ENCODE data around the gene VIPAS39.

Gene VIPAS39

GRCh38 chr14:77439861-77440260, 17.5 kb downstream of the VIPAS39 start:
- no peak overlapping the region for H3K27ac ChIP-seq (ENCODE audit: low read length)
- no peaks in the 10 kb centered on the region for H3K4me1 ChIP-seq (ENCODE audit: low read length)
- no peaks in the 10 kb centered on the region for H3K27me3 ChIP-seq (ENCODE audit: low read depth, low read length)
- no peak overlapping the region for H3K4me2 ChIP-seq (ENCODE audit: low read length)
- H3K79me2 ChIP-seq (ENCODE audit: low read length): no peaks in the 10 kb centered on the region
- H3K4me3 ChIP-seq (ENCODE audit: low read length): no peak overlapping the region
- no peak overlapping the region for H3K9ac ChIP-seq (ENCODE audit: low read length)
- TF ChIP-seq CTCF (IDR thresholded peaks at IDR 0.05; ENCODE audit: low read depth, low read length): no peak
- no peak for TF ChIP-seq EZH2phosphoT487 (IDR thresholded peaks at IDR 0.05; ENCODE audit: low read depth)
- peaks cover 30% of the 10 kb centered on the region for H3K36me3 ChIP-seq (replicated peaks; ENCODE audit: low read depth, low read length)
- H4K20me1 ChIP-seq (ENCODE audit: insufficient read depth, low read length): no peaks in the 10 kb centered on the region
- no peaks in the 10 kb centered on the region for H3K9me3 ChIP-seq (ENCODE audit: insufficient read depth, low read length)
- no peak overlapping the region for H2AFZ ChIP-seq (ENCODE audit: low read depth, low read length)

GRCh38 chr14:77438596-77438995, 18.8 kb downstream of the VIPAS39 start:
- H3K36me3 ChIP-seq (replicated peaks; ENCODE audit: low read depth, low read length): peaks cover 34% of the 10 kb centered on the region
- H2AFZ ChIP-seq (ENCODE audit: low read depth, low read length): no peak overlapping the region
- H3K9me3 ChIP-seq (ENCODE audit: insufficient read depth, low read length): no peaks in the 10 kb centered on the region
- H3K4me3 ChIP-seq (ENCODE audit: low read length): no peak overlapping the region
- H3K27me3 ChIP-seq (ENCODE audit: low read depth, low read length): no peaks in the 10 kb centered on the region
- TF ChIP-seq EZH2phosphoT487 (IDR thresholded peaks at IDR 0.05; ENCODE audit: low read depth) (no peak), CTCF (IDR thresholded peaks at IDR 0.05; ENCODE audit: low read depth, low read length) (no peak)
- H3K9ac ChIP-seq (ENCODE audit: low read length): no peak overlapping the region
- H3K4me2 ChIP-seq (ENCODE audit: low read length): no peak overlapping the region
- no peaks in the 10 kb centered on the region for H3K4me1 ChIP-seq (ENCODE audit: low read length)
- H3K27ac ChIP-seq (ENCODE audit: low read length): no peak overlapping the region
- H3K79me2 ChIP-seq (ENCODE audit: low read length): no peaks in the 10 kb centered on the region
- H4K20me1 ChIP-seq (ENCODE audit: insufficient read depth, low read length): no peaks in the 10 kb centered on the region

GRCh38 chr14:77436042-77436441, 21.4 kb downstream of the VIPAS39 start:
- Histone ChIP-seq H3K27me3 (ENCODE audit: low read depth, low read length) (no peaks in the 10 kb centered on the region), H2AFZ (ENCODE audit: low read depth, low read length) (no peak overlapping the region), H3K4me2 (ENCODE audit: low read length) (no peak overlapping the region), H3K36me3 (replicated peaks; ENCODE audit: low read depth, low read length) (peaks cover 18% of the 10 kb centered on the region), H3K4me3 (ENCODE audit: low read length) (no peak overlapping the region), H3K9ac (ENCODE audit: low read length) (no peak overlapping the region), H4K20me1 (ENCODE audit: insufficient read depth, low read length) (no peaks in the 10 kb centered on the region), H3K79me2 (ENCODE audit: low read length) (no peaks in the 10 kb centered on the region), H3K27ac (ENCODE audit: low read length) (no peak overlapping the region), H3K9me3 (ENCODE audit: insufficient read depth, low read length) (no peaks in the 10 kb centered on the region), H3K4me1 (ENCODE audit: low read length) (no peaks in the 10 kb centered on the region)
- no peak for TF ChIP-seq EZH2phosphoT487 (IDR thresholded peaks at IDR 0.05; ENCODE audit: low read depth)
- no peak for TF ChIP-seq CTCF (IDR thresholded peaks at IDR 0.05; ENCODE audit: low read depth, low read length)

GRCh38 chr14:77426396-77426795, 31.0 kb downstream of the VIPAS39 start:
- Histone ChIP-seq H3K4me1 (ENCODE audit: low read length) (no peaks in the 10 kb centered on the region), H3K27ac (ENCODE audit: low read length) (no peak overlapping the region), H3K9ac (ENCODE audit: low read length) (no peak overlapping the region), H3K27me3 (ENCODE audit: low read depth, low read length) (no peaks in the 10 kb centered on the region), H3K4me3 (ENCODE audit: low read length) (no peak overlapping the region), H3K79me2 (ENCODE audit: low read length) (no peaks in the 10 kb centered on the region), H3K4me2 (ENCODE audit: low read length) (no peak overlapping the region), H2AFZ (ENCODE audit: low read depth, low read length) (no peak overlapping the region), H4K20me1 (ENCODE audit: insufficient read depth, low read length) (no peaks in the 10 kb centered on the region), H3K36me3 (replicated peaks; ENCODE audit: low read depth, low read length) (peaks cover 57% of the 10 kb centered on the region), H3K9me3 (ENCODE audit: insufficient read depth, low read length) (no peaks in the 10 kb centered on the region)
- TF ChIP-seq EZH2phosphoT487 (IDR thresholded peaks at IDR 0.05; ENCODE audit: low read depth) (no peak), CTCF (IDR thresholded peaks at IDR 0.05; ENCODE audit: low read depth, low read length) (no peak)

All from OCI-LY3 (cell line).